Measurements from ENCODE around the gene NMS.

The NMS gene

GRCh38 chr2:100453853-100454252, 16.4 kb upstream of the NMS start:
- no peak for TF ChIP-seq GATA2 (IDR thresholded peaks at IDR 0.05; ENCODE audit: low read depth, low read length)
- TF ChIP-seq GATA3 (IDR thresholded peaks at IDR 0.05; ENCODE audit: low read depth, low read length): no peak

- TF ChIP-seq GATA3 (IDR thresholded peaks at IDR 0.05; ENCODE audit: low read depth, low read length) (no peak), GATA2 (IDR thresholded peaks at IDR 0.05; ENCODE audit: low read depth, low read length) (no peak)
Observed at GRCh38 chr2:100460904-100461530, 9.3 kb upstream of the NMS start.

- TF ChIP-seq GATA3 (IDR thresholded peaks at IDR 0.05; ENCODE audit: low read depth, low read length): no peak
- TF ChIP-seq GATA2 (IDR thresholded peaks at IDR 0.05; ENCODE audit: low read depth, low read length): no peak
Observed at GRCh38 chr2:100470898-100471514, 724 bp downstream of the NMS start.

- TF ChIP-seq GATA2 (IDR thresholded peaks at IDR 0.05; ENCODE audit: low read depth, low read length) (no peak), GATA3 (IDR thresholded peaks at IDR 0.05; ENCODE audit: low read depth, low read length) (no peak)
Observed at GRCh38 chr2:100476606-100477005, 6.3 kb downstream of the NMS start.

GRCh38 chr2:100482741-100483140, 12.5 kb downstream of the NMS start:
- TF ChIP-seq GATA3 (IDR thresholded peaks at IDR 0.05; ENCODE audit: low read depth, low read length) (no peak), GATA2 (IDR thresholded peaks at IDR 0.05; ENCODE audit: low read depth, low read length) (no peak)

GRCh38 chr2:100483895-100484294, 13.6 kb downstream of the NMS start:
- TF ChIP-seq GATA2 (IDR thresholded peaks at IDR 0.05; ENCODE audit: low read depth, low read length) (no peak), GATA3 (IDR thresholded peaks at IDR 0.05; ENCODE audit: low read depth, low read length) (no peak)

GRCh38 chr2:100484390-100484789, 14.1 kb downstream of the NMS start:
- TF ChIP-seq GATA3 (IDR thresholded peaks at IDR 0.05; ENCODE audit: low read depth, low read length) (no peak), GATA2 (IDR thresholded peaks at IDR 0.05; ENCODE audit: low read depth, low read length) (no peak)

GRCh38 chr2:100485396-100485795, 15.1 kb downstream of the NMS start:
- TF ChIP-seq GATA3 (IDR thresholded peaks at IDR 0.05; ENCODE audit: low read depth, low read length): no peak
- no peak for TF ChIP-seq GATA2 (IDR thresholded peaks at IDR 0.05; ENCODE audit: low read depth, low read length)

GRCh38 chr2:100494712-100495111, 24.4 kb downstream of the NMS start:
- TF ChIP-seq GATA3 (IDR thresholded peaks at IDR 0.05; ENCODE audit: low read depth, low read length) (no peak), GATA2 (IDR thresholded peaks at IDR 0.05; ENCODE audit: low read depth, low read length) (no peak)

- TF ChIP-seq GATA2 (IDR thresholded peaks at IDR 0.05; ENCODE audit: low read depth, low read length) (no peak), GATA3 (IDR thresholded peaks at IDR 0.05; ENCODE audit: low read depth, low read length) (no peak)
Observed at GRCh38 chr2:100502782-100503181, 32.5 kb downstream of the NMS start.

GRCh38 chr2:100504542-100504941, 34.3 kb downstream of the NMS start:
- TF ChIP-seq GATA2 (IDR thresholded peaks at IDR 0.05; ENCODE audit: low read depth, low read length) (no peak), GATA3 (IDR thresholded peaks at IDR 0.05; ENCODE audit: low read depth, low read length) (no peak)

- TF ChIP-seq GATA2 (IDR thresholded peaks at IDR 0.05; ENCODE audit: low read depth, low read length): no peak
- no peak for TF ChIP-seq GATA3 (IDR thresholded peaks at IDR 0.05; ENCODE audit: low read depth, low read length)
Observed at GRCh38 chr2:100509066-100509465, 38.8 kb downstream of the NMS start.

- TF ChIP-seq GATA3 (IDR thresholded peaks at IDR 0.05; ENCODE audit: low read depth, low read length) (no peak), GATA2 (IDR thresholded peaks at IDR 0.05; ENCODE audit: low read depth, low read length) (no peak)
Observed at GRCh38 chr2:100513650-100514049, 43.4 kb downstream of the NMS start.

- TF ChIP-seq GATA3 (IDR thresholded peaks at IDR 0.05; ENCODE audit: low read depth, low read length) (no peak), GATA2 (IDR thresholded peaks at IDR 0.05; ENCODE audit: low read depth, low read length) (no peak)
Observed at GRCh38 chr2:100517556-100517955, 47.3 kb downstream of the NMS start.

- TF ChIP-seq GATA2 (IDR thresholded peaks at IDR 0.05; ENCODE audit: low read depth, low read length) (no peak), GATA3 (IDR thresholded peaks at IDR 0.05; ENCODE audit: low read depth, low read length) (no peak)
Observed at GRCh38 chr2:100518801-100519200, 48.5 kb downstream of the NMS start.

All from SH-SY5Y (cell line).